HEK293 (cell line): ENCODE data around the gene OPA3.

Experiments
- CTCF ChIA-PET: fragments of 350-600 bp; formaldehyde crosslinking; extraction: SDS; loops from one replicate; lab custom pipeline; 2021; ENCODE audit warnings: antibody characterized with exemption; lab: Yijun Ruan, JAX
- POLR2A ChIA-PET: fragments of 300-600 bp; formaldehyde crosslinking; extraction: SDS; loops from one replicate; lab custom pipeline; 2020; ENCODE audit warnings: antibody characterized with exemption, inconsistent platforms; lab: Yijun Ruan, JAX
- H3K27ac ChIP-seq: fragments of 200-500 bp; sonication (Bioruptor generic); 2 replicates; pipeline ENCODE4 v1.5.1; 2014; ENCODE audit warnings: low read depth, low read length, control low read depth, inconsistent platforms; ENCODE audit errors: extremely low read depth
- H3K36me3 ChIP-seq, 2 experiments: fragments of 200-500 bp in 1 of 2; sonication (Bioruptor generic) in 1 of 2; 1 replicate in 1 of 2; 2 replicates in 1 of 2; pipeline ENCODE4 v1.5.1; 2014 to 2017; ENCODE audit warnings: inconsistent platforms in 2 of 2, low read length in 2 of 2; ENCODE audit not compliant: control insufficient read depth in 2 of 2, insufficient read depth in 1 of 2
- H3K4me1 ChIP-seq: fragments of 200-500 bp; sonication (Bioruptor generic); 2 replicates; pipeline ENCODE4 v1.5.1; 2014; ENCODE audit warnings: mild to moderate bottlenecking, low read length, inconsistent platforms; ENCODE audit not compliant: control insufficient read depth, insufficient read depth
- H3K4me3 ChIP-seq: 2 replicates; pipeline ENCODE4 v1.5.1; 2011; ENCODE audit warnings: low read depth, mild to moderate bottlenecking, control low read depth, low read length, moderate library complexity
- H3K9me3 ChIP-seq: fragments of 200-500 bp; sonication (Bioruptor generic); 2 replicates; pipeline ENCODE4 v1.5.1; 2014; ENCODE audit warnings: low read depth, low read length, inconsistent platforms; ENCODE audit not compliant: control insufficient read depth, insufficient read depth
- FEZF1 ChIP-seq: fragments of 450-650 bp; formaldehyde crosslinking; IDR thresholded peaks from 2 replicates; pipeline ENCODE4 v1.5.1; 2016; ENCODE audit warnings: missing biosample characterization, missing genetic modification characterization
- KLF17 ChIP-seq: fragments of 450-650 bp; formaldehyde crosslinking; IDR thresholded peaks from 2 replicates; pipeline ENCODE4 v1.5.1; 2016; ENCODE audit warnings: missing biosample characterization, missing genetic modification characterization
- OSR2 ChIP-seq: fragments of 450-650 bp; formaldehyde crosslinking; IDR thresholded peaks from 2 replicates; pipeline ENCODE4 v1.5.1; 2016; ENCODE audit warnings: missing biosample characterization, missing genetic modification characterization
- PRDM1 ChIP-seq: fragments of 450-650 bp; formaldehyde crosslinking; IDR thresholded peaks from 2 replicates; pipeline ENCODE4; 2016; ENCODE audit warnings: missing biosample characterization, missing genetic modification characterization
- PRDM10 ChIP-seq: fragments of 450-650 bp; formaldehyde crosslinking; IDR thresholded peaks from 2 replicates; pipeline ENCODE4 v1.5.1; 2016; ENCODE audit warnings: missing biosample characterization, missing genetic modification characterization
- REPIN1 ChIP-seq: fragments of 450-650 bp; formaldehyde crosslinking; IDR thresholded peaks from 2 replicates; pipeline ENCODE4 v1.5.1; 2017; ENCODE audit warnings: missing biosample characterization, missing genetic modification characterization, low read depth
- SP3 ChIP-seq: fragments of 450-650 bp; formaldehyde crosslinking; IDR thresholded peaks from 2 replicates; pipeline ENCODE4 v1.5.1; 2016; ENCODE audit warnings: missing biosample characterization, missing genetic modification characterization
- YY2 ChIP-seq: fragments of 450-650 bp; formaldehyde crosslinking; IDR thresholded peaks from 2 replicates; pipeline ENCODE4 v1.5.1; 2016; ENCODE audit warnings: missing biosample characterization, missing genetic modification characterization
- ZBTB17 ChIP-seq: fragments of 450-650 bp; formaldehyde crosslinking; IDR thresholded peaks from 2 replicates; pipeline ENCODE4 v1.5.1; 2016; ENCODE audit warnings: missing biosample characterization, missing genetic modification characterization
- ZBTB44 ChIP-seq: fragments of 450-650 bp; IDR thresholded peaks from 2 replicates; pipeline ENCODE4 v1.5.1; 2018; ENCODE audit warnings: missing biosample characterization, mild to moderate bottlenecking, missing genetic modification characterization
- ZIC2 ChIP-seq: fragments of 450-650 bp; formaldehyde crosslinking; IDR thresholded peaks from 2 replicates; pipeline ENCODE4 v1.5.1; 2016; ENCODE audit warnings: missing biosample characterization, missing genetic modification characterization
- ZNF133 ChIP-seq: fragments of 450-650 bp; formaldehyde crosslinking; IDR thresholded peaks from 2 replicates; pipeline ENCODE4 v1.5.1; 2016; ENCODE audit warnings: missing biosample characterization, missing genetic modification characterization
- ZNF138 ChIP-seq: fragments of 450-650 bp; formaldehyde crosslinking; IDR thresholded peaks from 2 replicates; pipeline ENCODE4 v1.5.1; 2016; ENCODE audit warnings: missing biosample characterization, missing genetic modification characterization, borderline replicate concordance
- ZNF148 ChIP-seq: fragments of 450-650 bp; formaldehyde crosslinking; IDR thresholded peaks from 2 replicates; pipeline ENCODE4 v1.5.0; 2017; ENCODE audit warnings: missing biosample characterization, missing genetic modification characterization, borderline replicate concordance
- ZNF155 ChIP-seq: fragments of 450-650 bp; formaldehyde crosslinking; IDR thresholded peaks from 2 replicates; pipeline ENCODE4 v1.5.1; 2016; ENCODE audit warnings: missing biosample characterization, missing genetic modification characterization
- ZNF19 ChIP-seq: fragments of 450-650 bp; formaldehyde crosslinking; IDR thresholded peaks from 2 replicates; pipeline ENCODE4; 2016; ENCODE audit warnings: missing biosample characterization, missing genetic modification characterization, low read depth
- ZNF280D ChIP-seq: fragments of 450-650 bp; formaldehyde crosslinking; IDR thresholded peaks from 2 replicates; pipeline ENCODE4 v1.5.1; 2016; ENCODE audit warnings: missing biosample characterization, missing genetic modification characterization
- ZNF558 ChIP-seq: fragments of 450-650 bp; formaldehyde crosslinking; IDR thresholded peaks from 2 replicates; pipeline ENCODE4 v1.5.1; 2016; ENCODE audit warnings: missing biosample characterization, missing genetic modification characterization
- ZNF639 ChIP-seq: fragments of 450-650 bp; formaldehyde crosslinking; IDR thresholded peaks from 2 replicates; pipeline ENCODE4 v1.5.1; 2016; ENCODE audit warnings: missing biosample characterization, missing genetic modification characterization
- ZNF664 ChIP-seq: fragments of 450-650 bp; formaldehyde crosslinking; IDR thresholded peaks from 2 replicates; pipeline ENCODE4 v1.5.1; 2016; ENCODE audit warnings: missing biosample characterization, missing genetic modification characterization
- ZSCAN16 ChIP-seq: fragments of 450-650 bp; formaldehyde crosslinking; IDR thresholded peaks from 2 replicates; pipeline ENCODE4 v1.5.1; 2016; ENCODE audit warnings: missing biosample characterization, missing genetic modification characterization

OPA3 gene

GRCh38 chr19:45630463-45630862 is 45.9 kb upstream of the OPA3 start (continued):
- peak; percentile 63; the same call in 1 of the 2 replicates for TF ChIP-seq ZNF639
- no peak for TF ChIP-seq ZNF133 (tag by site-specific recombination)
- TF ChIP-seq YY2 (tag by site-specific recombination): peak; percentile 75
- peak; percentile 50; the same call in 1 of the 2 replicates for TF ChIP-seq ZNF558 (tag by site-specific recombination)
- TF ChIP-seq ZNF19 (tag by site-specific recombination): no peak
- no peak for TF ChIP-seq ZNF155 (tag by site-specific recombination)
- peak; percentile 84 for TF ChIP-seq FEZF1 (tag by site-specific recombination)
- TF ChIP-seq ZBTB17 (tag by site-specific recombination): peak; percentile 61
- 0 out of 2 replicates have a peak, but pooled peaks have one; percentile 60 for TF ChIP-seq ZBTB44
- 0 out of 2 replicates have a peak, but pooled peaks have one; percentile 42 for TF ChIP-seq PRDM1 (tag by site-specific recombination)
- peak; percentile 34 for TF ChIP-seq SP3 (tag by site-specific recombination)
- 0 out of 2 replicates have a peak, but pooled peaks have one; percentile 19 for TF ChIP-seq OSR2 (tag by site-specific recombination)
- TF ChIP-seq ZNF664: peak; percentile 7; the same call in 1 of the 2 replicates

- no peak overlapping the region for H3K4me3 ChIP-seq
- H3K36me3 ChIP-seq: peaks cover 19 to 32% of the 10 kb centered on the region in 2 experiments; a peak in 2 of 3 replicates
- CTCF ChIA-PET: interaction anchor here (0.7 kb wide), 1 partner anchor 19 kb away, joined by 3 read pairs; no protein-coding TSS in a partner anchor
- H3K9me3 ChIP-seq: no peaks in the 10 kb centered on the region
- peaks cover 13% of the 10 kb centered on the region for H3K4me1 ChIP-seq
- POLR2A ChIA-PET: no interaction called here
- H3K27ac ChIP-seq: no peak overlapping the region
- TF ChIP-seq ZSCAN16: no peak
- no peak for TF ChIP-seq REPIN1 (tag by site-specific recombination)
- TF ChIP-seq ZIC2 (tag by site-specific recombination): peak; percentile 36
- no peak for TF ChIP-seq ZNF138 (tag by site-specific recombination)
- 0 out of 2 replicates have a peak, but pooled peaks have one; percentile 5 for TF ChIP-seq PRDM10 (tag by site-specific recombination)
- no peak for TF ChIP-seq KLF17 (tag by site-specific recombination)
- no peak for TF ChIP-seq ZNF148 (tag by site-specific recombination)
- no peak for TF ChIP-seq ZBTB17 (tag by site-specific recombination)
- no peak for TF ChIP-seq ZNF280D
Measured at GRCh38 chr19:45629704-45630103, 45.1 kb upstream of the OPA3 start.
